ENCODE data around the gene BICD2. TPM values are rescaled to one million over a fixed set of nuclear protein-coding genes. Genes with fewer than 3 reads are reported as not detected.

The BICD2 gene
- total and polyA plus RNA-seq, 9 of the 15 experiments (the other 6 are each of a cell fraction or from before 2014, with no cell fraction given) = 3.6 to 23.4 (median 11.8) TPM

GRCh38 chr9:92679413-92680165 lies 85.0 kb downstream of the BICD2 start:
- H4K20me1 ChIP-seq (replicated peaks; ENCODE audit: control insufficient read depth, insufficient read depth, low read length) = no peaks in the 10 kb centered on the region
- peak overlapping the region; percentile 40; the same call in 1 of the 2 replicates for H2AFZ ChIP-seq (ENCODE audit: low read depth, low read length)
- no peak overlapping the region for H3K4me2 ChIP-seq (ENCODE audit: insufficient read depth, low read length)
- no peak overlapping the region for H3K4me3 ChIP-seq
- no peak overlapping the region for H3K9ac ChIP-seq (ENCODE audit: insufficient read depth in 1 of 2, low read depth in 2 of 2, low read length in 2 of 2)
- intact Hi-C loops (cut with micrococcal nuclease) = no loop called here
- FAIRE-seq (no peak), DNase-seq (ENCODE audit: extremely low read depth in 1 of 4, low spot score in 3 of 4) (no peak), ATAC-seq (peak; percentile 39)
- H3K4me1 ChIP-seq (replicated peaks in 1 of 2; ENCODE audit: control insufficient read depth in 2 of 2, insufficient read depth in 2 of 2, low read length in 2 of 2) = peaks cover 4 to 8% of the 10 kb centered on the region in 2 experiments; a peak in 3 of 5 replicates
- no TSS peak for BruUV-seq (replicated peaks)
- H3K27ac ChIP-seq (ENCODE audit: extremely low read depth, low read depth, low read length) = no peak overlapping the region
- TF ChIP-seq IFI16 (CRISPR knock-in tag; IDR thresholded peaks at IDR 0.05) (no peak), ZNF41 (CRISPR knock-in tag; conservative IDR thresholded peaks at IDR 0.05) (no peak), NFE2 (IDR thresholded peaks at IDR 0.05; ENCODE audit: low read depth) (no peak), ETV5 (CRISPR knock-in tag; IDR thresholded peaks at IDR 0.05; ENCODE audit: low read depth) (no peak), ZKSCAN1 (IDR thresholded peaks at IDR 0.05; ENCODE audit: low read depth, low read length) (no peak), ZNF561 (CRISPR knock-in tag; conservative IDR thresholded peaks at IDR 0.05) (no peak), MTA3 (IDR thresholded peaks at IDR 0.05; ENCODE audit: borderline replicate concordance) (no peak), RBM17 (IDR thresholded peaks at IDR 0.05; ENCODE audit: borderline replicate concordance, low read depth, low read length) (no peak), CHD1 (IDR thresholded peaks at IDR 0.05; ENCODE audit: low read length) (no peak), GABPA (tag; conservative IDR thresholded peaks at IDR 0.05; ENCODE audit: low read depth) (no peak)
- in situ Hi-C loops (cut with MboI) = no loop called here
- POLR2A ChIA-PET = interaction anchor here (0.7 to 0.8 kb wide), 2 partner anchors 9 to 30 kb away, joined by 3 to 4 read pairs; partner anchors contain the start of gene IPPK
- H3K27me3 ChIP-seq (ENCODE audit: control insufficient read depth in 2 of 2, insufficient read depth in 2 of 2, low read length in 2 of 2) = no peaks in the 10 kb centered on the region
- H3K36me3 ChIP-seq (ENCODE audit: control insufficient read depth, insufficient read depth, low read length) = no peaks in the 10 kb centered on the region; the same call in 2 of the 3 replicates
- WGBS (ENCODE audit: insufficient coverage, low coverage, missing lambda C conversion rate) = 56% methylated on average over 14 of the region's 14 CpGs
- no peaks in the 10 kb centered on the region for H3K9me1 ChIP-seq (ENCODE audit: control insufficient read depth, insufficient read depth, low read length)
- no peaks in the 10 kb centered on the region for H3K9me3 ChIP-seq (replicated peaks; ENCODE audit: control insufficient read depth, insufficient read depth, low read depth, low read length)
- no peaks in the 10 kb centered on the region for H3K79me2 ChIP-seq (ENCODE audit: control insufficient read depth, insufficient read depth, low read length)
- CTCF ChIA-PET (ENCODE audit: low intra/inter-chr PET ratio) = no interaction called here
